ENCODE measurements around the gene SERPINE2.

The SERPINE2 gene

DNA sequence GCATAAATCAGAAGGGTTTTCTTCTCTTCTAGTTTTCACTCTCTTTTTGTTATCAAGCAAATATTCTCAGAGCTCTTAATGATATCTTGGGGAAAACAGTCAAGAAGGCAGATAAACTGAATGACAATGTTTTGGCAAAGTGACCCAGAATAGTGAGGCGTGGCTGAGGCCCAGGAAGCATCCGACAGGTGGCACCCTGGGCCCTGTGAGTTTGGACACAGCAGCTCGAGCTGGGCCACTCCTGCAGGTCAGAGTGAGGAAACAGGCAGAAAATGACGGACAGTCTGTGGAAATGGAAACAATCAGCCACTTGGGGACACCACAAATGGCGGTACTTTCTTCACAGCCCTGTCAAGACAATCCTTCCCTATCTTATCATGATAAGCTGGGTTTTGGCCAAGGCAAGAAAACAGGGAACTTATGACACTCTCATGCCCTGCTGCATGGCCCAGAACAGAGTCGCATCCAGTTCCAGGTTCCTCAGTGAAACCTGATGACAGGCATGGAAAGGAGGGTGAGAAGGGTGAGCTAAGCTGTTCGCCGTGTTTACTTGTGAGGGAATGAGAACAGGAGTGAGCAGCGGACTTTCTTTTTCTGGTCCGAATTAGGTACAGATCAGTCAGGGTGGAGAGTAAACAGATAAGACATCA lies 49.8 kb downstream of the SERPINE2 start:
- no peak for TF ChIP-seq POLR2A (IDR thresholded peaks at IDR 0.05; ENCODE audit: low read depth, low read length)
- TF ChIP-seq POLR2AphosphoS5 (IDR thresholded peaks at IDR 0.05; ENCODE audit: low read depth, low read length), result no peak
- TF ChIP-seq TAF1 (IDR thresholded peaks at IDR 0.05; ENCODE audit: borderline replicate concordance, low read depth, low read length), result no peak
- no peak for FAIRE-seq
- no peak for DNase-seq (ENCODE audit: insufficient read length)

DNA sequence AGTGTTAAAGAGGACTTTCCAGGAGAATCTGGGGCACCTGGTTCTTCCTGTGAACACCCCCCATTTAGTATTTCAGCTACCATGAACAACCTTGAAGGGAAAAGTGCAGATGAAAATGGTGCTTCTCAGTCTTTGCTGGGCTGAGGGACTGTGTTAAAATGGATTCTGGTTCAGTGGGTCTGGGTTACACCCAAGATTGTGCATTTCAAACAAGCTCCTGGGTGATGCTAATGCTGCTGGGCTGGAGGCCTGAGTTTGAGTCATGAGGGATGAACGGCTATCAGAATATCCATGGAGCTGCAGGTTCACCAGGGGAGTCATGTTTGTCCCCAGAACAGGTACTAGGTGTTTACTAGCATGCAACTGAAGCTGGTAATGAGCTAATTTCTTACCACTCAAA lies 57.8 kb downstream of the SERPINE2 start:
- DNase-seq (ENCODE audit: insufficient read length), result no peak
- TF ChIP-seq POLR2AphosphoS5 (IDR thresholded peaks at IDR 0.05; ENCODE audit: low read depth, low read length), result no peak
- FAIRE-seq, result no peak

DNA sequence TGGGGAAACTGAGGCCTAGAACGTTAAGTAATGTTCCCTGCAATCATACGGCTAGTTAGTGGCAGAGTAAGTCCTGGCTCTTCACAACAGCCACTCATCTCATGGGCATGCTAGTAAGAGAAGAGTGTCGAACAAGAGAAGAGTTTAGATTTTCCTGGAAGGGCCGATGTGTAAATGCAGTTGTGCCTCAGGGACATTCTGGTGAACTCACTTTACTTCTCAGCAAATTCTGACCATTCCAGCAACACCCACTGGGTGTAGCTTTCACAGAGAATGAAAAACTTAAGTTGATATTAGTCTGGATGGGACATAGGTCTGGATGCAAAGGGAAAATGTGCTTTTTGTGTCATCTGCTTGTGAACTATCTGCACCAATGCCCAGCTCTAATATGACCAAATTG lies 58.3 kb downstream of the SERPINE2 start:
- no peak for FAIRE-seq
- TF ChIP-seq POLR2AphosphoS5 (IDR thresholded peaks at IDR 0.05; ENCODE audit: low read depth, low read length) (no peak), POLR2A (IDR thresholded peaks at IDR 0.05; ENCODE audit: low read depth, low read length) (no peak), TAF1 (IDR thresholded peaks at IDR 0.05; ENCODE audit: borderline replicate concordance, low read depth, low read length) (no peak)

DNA sequence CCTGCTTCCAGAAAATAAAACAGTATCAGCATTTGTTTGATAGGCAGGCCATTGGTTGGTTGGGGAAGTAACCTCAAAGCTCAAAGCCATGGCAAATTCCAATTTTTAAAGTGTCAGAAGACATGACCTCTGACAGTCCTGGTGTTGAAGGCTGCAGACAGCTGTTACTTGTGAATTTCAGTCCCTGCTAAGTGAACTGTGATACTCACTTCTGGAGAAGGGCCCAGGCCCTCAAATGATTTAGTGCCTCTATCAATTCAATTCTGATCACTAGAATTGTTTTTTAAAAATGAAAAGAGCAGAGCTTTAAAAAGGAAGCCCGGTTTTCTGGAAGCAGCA lies 58.7 kb downstream of the SERPINE2 start:
- TF ChIP-seq TAF1 (IDR thresholded peaks at IDR 0.05; ENCODE audit: borderline replicate concordance, low read depth, low read length) (no peak), POLR2A (IDR thresholded peaks at IDR 0.05; ENCODE audit: low read depth, low read length) (no peak)
- DNase-seq (ENCODE audit: insufficient read length), result no peak
- no peak for FAIRE-seq

More for the DNA sequence above, 58.3 kb downstream of the SERPINE2 start:
- no peak for DNase-seq (ENCODE audit: insufficient read length)

DNA sequence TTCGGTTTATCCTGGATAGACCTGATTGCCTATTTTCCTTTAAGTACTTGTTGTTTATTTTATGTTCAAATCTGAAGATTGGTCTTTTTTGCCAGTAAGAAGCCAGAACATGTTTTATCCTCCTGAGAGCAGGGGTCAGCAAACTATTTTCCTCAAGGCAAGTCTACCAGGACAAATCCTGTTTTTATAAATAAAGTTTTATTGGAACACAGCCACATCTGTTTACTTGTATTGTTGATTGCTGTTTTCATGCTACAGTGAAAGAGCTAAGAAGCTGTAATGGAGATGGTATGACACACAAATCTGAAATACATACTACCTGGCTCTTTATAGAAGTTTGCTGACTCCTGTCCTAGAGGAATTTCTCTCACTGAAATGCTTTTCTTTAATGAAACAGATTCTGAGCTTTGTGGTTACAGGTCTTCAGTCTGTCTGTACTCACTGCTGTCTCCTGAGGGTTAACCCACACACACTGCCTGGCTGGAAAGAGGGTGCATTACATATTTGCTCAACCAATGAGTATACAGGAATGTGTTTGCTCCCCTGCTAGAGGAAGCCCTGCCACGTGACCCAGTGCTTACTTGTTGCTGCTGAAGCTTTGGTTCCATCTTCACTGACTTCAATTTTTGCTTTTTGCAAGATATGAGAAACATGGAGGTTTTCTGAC lies 59.2 kb downstream of the SERPINE2 start:
- FAIRE-seq (no peak), DNase-seq (ENCODE audit: insufficient read length) (no peak)
- TF ChIP-seq POLR2AphosphoS5 (IDR thresholded peaks at IDR 0.05; ENCODE audit: low read depth, low read length), result no peak
- no peak for TF ChIP-seq POLR2A (IDR thresholded peaks at IDR 0.05; ENCODE audit: low read depth, low read length)
- no peak for TF ChIP-seq TAF1 (IDR thresholded peaks at IDR 0.05; ENCODE audit: borderline replicate concordance, low read depth, low read length)

DNA sequence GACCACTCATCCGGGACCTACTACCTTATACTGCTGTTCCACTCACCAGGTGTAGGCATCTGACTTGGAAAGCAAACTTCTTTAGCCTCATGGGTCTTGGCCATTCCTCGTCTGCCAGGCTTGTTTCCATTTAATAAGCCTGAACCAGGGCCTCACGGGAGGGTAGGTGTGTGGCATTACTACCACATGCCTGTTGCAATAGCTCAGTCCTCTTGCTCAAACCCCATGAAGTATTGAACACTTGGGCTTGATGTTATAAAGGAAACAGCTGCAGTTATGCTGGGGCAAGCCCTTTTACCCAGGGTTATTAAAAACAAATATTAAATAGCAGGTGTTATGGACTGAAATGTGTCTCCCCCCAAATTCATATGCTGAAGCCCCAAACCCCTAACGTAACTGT lies 60.6 kb downstream of the SERPINE2 start:
- FAIRE-seq (no peak), DNase-seq (ENCODE audit: insufficient read length) (no peak)
- no peak for TF ChIP-seq TAF1 (IDR thresholded peaks at IDR 0.05; ENCODE audit: borderline replicate concordance, low read depth, low read length)
- TF ChIP-seq POLR2AphosphoS5 (IDR thresholded peaks at IDR 0.05; ENCODE audit: low read depth, low read length), result no peak
- no peak for TF ChIP-seq POLR2A (IDR thresholded peaks at IDR 0.05; ENCODE audit: low read depth, low read length)

DNA sequence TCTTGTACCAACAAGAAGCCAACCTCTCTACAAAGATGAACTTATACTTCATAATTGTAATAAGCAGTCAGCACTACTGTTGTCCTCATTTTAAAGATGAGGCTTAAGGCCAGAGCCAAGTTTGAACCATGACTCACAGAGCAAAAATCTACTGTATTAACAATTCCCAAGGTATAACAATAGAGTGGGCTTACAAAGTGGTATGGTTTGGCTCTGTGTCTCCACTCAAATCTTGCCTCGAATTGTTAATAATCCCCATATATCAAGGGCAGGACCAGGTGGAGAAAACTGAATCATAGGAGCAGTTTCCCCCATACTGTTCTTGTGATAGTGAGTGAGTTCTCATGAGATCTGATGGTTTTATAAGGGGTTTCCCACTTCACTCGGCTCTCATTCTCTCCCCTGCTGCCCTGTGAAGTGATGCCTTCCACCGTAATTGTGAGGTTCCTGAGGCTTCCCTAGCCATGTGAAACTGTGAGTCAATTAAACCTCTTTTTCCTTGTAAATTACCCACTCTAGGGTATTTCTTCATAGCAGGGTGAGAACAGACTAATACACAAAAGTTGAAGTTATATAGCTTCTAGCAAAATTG lies 62.4 kb downstream of the SERPINE2 start:
- FAIRE-seq (no peak), DNase-seq (ENCODE audit: insufficient read length) (no peak)
- TF ChIP-seq POLR2AphosphoS5 (IDR thresholded peaks at IDR 0.05; ENCODE audit: low read depth, low read length), result no peak

DNA sequence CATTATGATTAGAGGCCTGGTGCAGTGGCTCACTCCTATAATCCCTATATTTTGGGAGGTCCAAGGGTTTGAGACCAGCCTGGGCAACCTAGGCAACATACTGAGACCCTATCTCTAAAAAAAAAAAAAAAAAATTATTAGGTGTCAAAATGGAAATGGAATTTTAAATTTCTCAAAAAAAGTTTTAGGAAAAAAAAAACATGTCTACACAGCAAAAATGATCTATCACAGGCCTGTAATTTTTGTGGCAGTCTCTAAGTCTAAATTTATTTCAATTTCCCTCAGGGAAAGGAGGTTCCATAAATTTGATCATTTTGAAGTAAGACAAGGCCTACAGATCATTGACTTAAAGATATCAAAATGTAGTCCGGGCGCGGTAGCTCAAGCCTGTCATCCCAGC lies 65.5 kb downstream of the SERPINE2 start:
- TF ChIP-seq POLR2AphosphoS5 (IDR thresholded peaks at IDR 0.05; ENCODE audit: low read depth, low read length) (no peak), TAF1 (IDR thresholded peaks at IDR 0.05; ENCODE audit: borderline replicate concordance, low read depth, low read length) (no peak), POLR2A (IDR thresholded peaks at IDR 0.05; ENCODE audit: low read depth, low read length) (no peak)
- DNase-seq (ENCODE audit: insufficient read length) (no peak), FAIRE-seq (no peak)

DNA sequence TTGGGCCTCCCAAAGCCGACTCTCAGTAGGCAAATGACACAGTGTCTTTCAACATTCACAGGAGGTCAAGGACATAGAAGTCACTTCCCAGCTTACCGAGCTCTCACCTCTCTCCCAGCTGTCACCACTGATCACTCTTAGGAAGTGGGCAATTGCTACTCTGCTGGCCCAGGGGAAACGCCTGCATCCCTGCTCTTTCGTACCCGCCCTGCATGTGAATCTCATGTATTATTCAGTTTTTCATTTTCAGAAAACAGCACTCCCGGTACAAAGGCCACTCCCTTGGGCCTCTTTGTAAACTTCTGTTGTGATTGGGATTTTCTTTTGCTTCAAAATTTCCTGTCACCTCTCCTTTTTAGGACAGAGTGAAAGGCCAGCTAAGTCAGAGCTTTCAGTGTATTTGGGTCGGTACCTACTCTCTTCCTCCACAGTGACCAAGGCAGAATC lies 66.4 kb downstream of the SERPINE2 start:
- DNase-seq (ENCODE audit: insufficient read length) (no peak), FAIRE-seq (no peak)
- TF ChIP-seq POLR2AphosphoS5 (IDR thresholded peaks at IDR 0.05; ENCODE audit: low read depth, low read length), result no peak
- TF ChIP-seq TAF1 (IDR thresholded peaks at IDR 0.05; ENCODE audit: borderline replicate concordance, low read depth, low read length), result no peak
- no peak for TF ChIP-seq POLR2A (IDR thresholded peaks at IDR 0.05; ENCODE audit: low read depth, low read length)

DNA sequence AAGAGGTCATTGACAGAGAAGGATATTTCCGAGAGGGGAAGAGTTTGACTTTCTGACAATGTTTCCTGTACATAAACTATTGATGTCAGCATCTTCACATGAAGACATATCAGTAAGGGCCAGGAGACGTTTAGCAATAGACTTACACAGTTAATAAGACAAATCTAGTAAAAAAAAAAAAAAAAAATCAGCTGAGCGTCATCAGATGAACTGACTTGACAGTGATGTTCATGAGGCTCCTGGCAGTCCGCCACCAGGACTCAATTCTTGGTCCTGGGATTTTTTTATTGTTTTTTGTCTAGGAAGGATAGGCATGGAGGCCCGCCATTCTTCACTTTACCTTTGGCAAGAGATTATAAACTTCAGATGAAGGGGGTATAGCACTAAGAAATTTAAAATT lies 67.4 kb downstream of the SERPINE2 start:
- no peak for DNase-seq (ENCODE audit: insufficient read length)
- FAIRE-seq, result no peak
- TF ChIP-seq POLR2A (IDR thresholded peaks at IDR 0.05; ENCODE audit: low read depth, low read length) (no peak), TAF1 (IDR thresholded peaks at IDR 0.05; ENCODE audit: borderline replicate concordance, low read depth, low read length) (no peak), POLR2AphosphoS5 (IDR thresholded peaks at IDR 0.05; ENCODE audit: low read depth, low read length) (no peak)

DNA sequence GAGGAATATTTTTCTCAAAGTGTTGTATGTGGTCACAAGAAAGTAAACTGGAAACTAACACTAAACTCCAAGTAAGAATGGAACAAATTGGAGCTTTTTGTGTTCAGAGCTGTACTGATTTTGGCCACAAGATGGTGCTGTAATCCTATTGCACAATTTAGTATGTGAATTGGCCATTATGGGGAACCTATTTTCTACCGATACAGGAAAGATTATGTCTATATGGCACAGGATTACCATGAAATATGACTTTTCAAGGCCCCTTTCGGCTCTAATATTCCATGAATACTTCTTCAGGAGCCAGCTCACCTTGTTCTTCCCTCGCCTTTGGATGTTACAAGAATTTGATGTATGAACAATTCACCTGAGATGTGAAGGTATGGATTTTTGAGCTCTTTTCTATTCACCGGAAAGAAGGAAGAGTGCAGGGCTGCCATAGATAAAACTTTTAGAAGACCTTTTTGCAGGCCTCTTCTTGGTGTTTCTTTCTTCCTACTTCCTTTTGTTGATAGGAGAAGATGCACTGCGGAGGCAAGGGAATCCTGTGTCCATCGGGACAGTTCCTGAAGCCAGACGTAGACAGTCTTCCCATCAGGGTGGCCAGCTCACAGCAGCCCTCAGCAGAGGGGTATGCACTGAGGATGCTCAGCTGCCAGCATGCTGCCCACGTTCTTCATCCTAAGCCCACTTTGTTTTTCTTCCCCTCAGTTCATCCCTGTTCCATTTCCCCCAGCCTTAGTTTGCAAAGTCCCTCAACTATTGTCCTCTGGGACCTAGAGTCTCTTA lies 68.5 kb downstream of the SERPINE2 start:
- no peak for DNase-seq (ENCODE audit: insufficient read length)
- TF ChIP-seq POLR2A (IDR thresholded peaks at IDR 0.05; ENCODE audit: low read depth, low read length), result no peak
- no peak for TF ChIP-seq TAF1 (IDR thresholded peaks at IDR 0.05; ENCODE audit: borderline replicate concordance, low read depth, low read length)
- no peak for TF ChIP-seq POLR2AphosphoS5 (IDR thresholded peaks at IDR 0.05; ENCODE audit: low read depth, low read length)

DNA sequence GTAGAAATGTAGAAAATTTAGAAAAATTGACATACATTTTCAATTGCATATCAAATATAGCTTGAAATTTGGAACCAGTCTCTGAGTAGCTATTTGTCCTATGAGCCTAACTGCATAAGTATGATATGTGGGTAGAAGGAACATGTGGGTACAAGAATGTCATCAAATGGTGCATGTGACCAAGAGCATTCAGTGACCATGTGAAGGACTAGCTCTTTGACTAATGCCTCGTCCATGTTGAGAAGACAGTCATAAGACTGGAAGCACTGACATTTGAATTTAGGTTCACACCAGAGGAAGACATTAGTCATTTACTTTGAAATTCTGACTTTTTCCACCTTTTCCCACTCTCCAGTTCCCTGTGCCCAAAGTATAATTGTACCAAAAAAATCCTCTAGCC lies 69.2 kb downstream of the SERPINE2 start:
- no peak for DNase-seq (ENCODE audit: insufficient read length)
- no peak for FAIRE-seq
- TF ChIP-seq POLR2A (IDR thresholded peaks at IDR 0.05; ENCODE audit: low read depth, low read length), result no peak
- no peak for TF ChIP-seq POLR2AphosphoS5 (IDR thresholded peaks at IDR 0.05; ENCODE audit: low read depth, low read length)

More for the DNA sequence above, 68.5 kb downstream of the SERPINE2 start:
- peak; percentile 85 for FAIRE-seq
